Posterior vena cava (tissue), 2 donors: ENCODE data around the gene E2F2. TPM values are rescaled to one million over a fixed set of nuclear protein-coding genes. Genes with fewer than 3 reads are reported as not detected.
"Not testable (repeated sequence)": the region's sequence is repeated elsewhere in the genome, so short reads cannot be mapped to it uniquely, and the experiment has no call there.

ENCODE experiments used
- DNase-seq: peaks from one replicate; pipeline ENCODE4 v3.0.0-alpha.2; 2020; ENCODE audit warnings: low spot score
- intact Hi-C, 2 donors: fragments of 100-400 bp; cut with DNase I; formaldehyde crosslinking; loops; one replicate each; pipeline versions ENCODE4 v1.14.1 to v1.14.2; 2022 to 2023
- total RNA-seq, 2 donors: library from RNA; stranded (reverse); fragmentation: NEBNext Ultra II Directional; extraction: Animal tissue kit (Norgen Biotek cat#: 25700); gene quantifications; one replicate each; pipeline ENCODE4 v1.2.1, GENCODE V29; 2021
- donor health status: DM: yes; HTN: yes; CAD: no.
- donor health status: DM: yes; HTN: yes; CAD: no.

The E2F2 gene
- total RNA-seq, 2 donors from 2014 or later: 0.24 to 0.46 TPM

DNA sequence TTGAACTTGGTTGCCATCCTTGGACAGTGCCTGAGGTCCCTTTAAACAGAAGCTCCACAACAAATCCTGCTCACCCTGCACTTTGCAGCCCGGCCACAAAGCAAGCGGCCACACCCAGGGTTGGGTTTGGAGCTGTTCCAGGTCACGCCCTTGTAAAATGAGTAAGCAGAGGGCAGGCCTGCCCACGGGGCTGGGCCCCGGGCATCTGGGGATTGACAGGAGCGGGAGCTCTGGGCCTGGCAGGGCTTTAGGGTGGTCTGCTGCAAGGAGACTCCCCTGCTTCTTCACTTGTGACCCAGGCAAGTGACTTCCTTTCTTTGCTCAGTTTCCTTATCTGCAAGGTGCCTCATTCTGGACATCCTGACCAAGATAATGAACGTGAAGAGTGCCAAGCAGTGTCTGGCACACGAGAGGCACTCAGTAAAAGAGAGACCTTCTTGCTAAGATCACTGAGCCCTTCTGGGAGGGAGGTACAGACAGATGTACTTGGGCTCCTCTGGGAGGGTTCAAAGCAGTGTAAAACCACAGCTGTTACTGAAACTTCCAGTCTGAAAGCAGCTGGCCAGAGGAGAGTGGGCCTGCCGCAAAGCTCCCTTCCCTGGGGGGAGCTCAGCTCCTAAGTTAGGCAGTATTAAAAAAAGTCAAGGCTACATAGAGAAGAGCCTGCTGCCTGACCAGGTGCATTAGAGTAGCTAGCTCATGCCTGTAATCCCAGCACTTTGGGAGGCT lies 2.6 kb downstream of the E2F2 start:
- peak; percentile 96 for DNase-seq
- intact Hi-C loops: no loop called here

DNA sequence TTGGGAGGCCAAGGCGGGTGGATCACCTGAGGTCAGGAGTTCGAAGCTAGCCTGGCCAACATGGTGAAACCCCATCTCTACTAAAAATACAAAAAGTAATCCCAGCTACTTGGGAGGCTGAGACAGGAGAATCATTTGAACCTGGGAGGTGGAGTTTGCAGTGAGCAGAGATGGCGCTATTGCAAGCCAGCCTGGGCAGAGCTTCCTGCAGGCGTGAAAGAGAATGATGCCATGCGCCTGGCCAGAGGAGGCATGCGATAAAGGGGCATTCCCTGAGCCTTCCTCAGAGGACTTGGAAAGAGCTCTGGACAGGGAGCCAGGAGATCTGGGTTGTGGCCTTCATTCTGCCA lies 3.2 kb downstream of the E2F2 start:
- intact Hi-C loops: no loop called here
- no peak for DNase-seq

DNA sequence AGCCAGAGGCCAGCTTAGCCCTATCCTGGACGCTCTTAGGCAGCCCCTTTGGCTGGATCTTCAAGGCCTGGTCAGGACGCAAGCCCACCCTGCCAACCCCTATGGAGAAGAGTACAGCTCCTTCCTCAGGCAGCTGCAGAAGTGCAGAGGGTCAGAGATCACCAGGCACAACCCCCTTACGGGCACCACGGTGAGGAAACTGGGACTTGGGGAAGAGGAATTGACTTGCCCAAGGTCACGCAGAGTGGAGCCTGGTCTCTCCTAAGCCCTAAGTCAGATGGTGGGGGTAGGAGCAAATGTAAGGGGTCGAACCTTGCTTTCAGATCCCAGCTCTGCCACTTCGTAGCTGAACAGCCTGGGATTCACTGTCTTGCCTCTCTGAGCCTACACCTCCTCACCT lies 3.7 kb downstream of the E2F2 start:
- no peak for DNase-seq
- intact Hi-C loops: no loop called here

DNA sequence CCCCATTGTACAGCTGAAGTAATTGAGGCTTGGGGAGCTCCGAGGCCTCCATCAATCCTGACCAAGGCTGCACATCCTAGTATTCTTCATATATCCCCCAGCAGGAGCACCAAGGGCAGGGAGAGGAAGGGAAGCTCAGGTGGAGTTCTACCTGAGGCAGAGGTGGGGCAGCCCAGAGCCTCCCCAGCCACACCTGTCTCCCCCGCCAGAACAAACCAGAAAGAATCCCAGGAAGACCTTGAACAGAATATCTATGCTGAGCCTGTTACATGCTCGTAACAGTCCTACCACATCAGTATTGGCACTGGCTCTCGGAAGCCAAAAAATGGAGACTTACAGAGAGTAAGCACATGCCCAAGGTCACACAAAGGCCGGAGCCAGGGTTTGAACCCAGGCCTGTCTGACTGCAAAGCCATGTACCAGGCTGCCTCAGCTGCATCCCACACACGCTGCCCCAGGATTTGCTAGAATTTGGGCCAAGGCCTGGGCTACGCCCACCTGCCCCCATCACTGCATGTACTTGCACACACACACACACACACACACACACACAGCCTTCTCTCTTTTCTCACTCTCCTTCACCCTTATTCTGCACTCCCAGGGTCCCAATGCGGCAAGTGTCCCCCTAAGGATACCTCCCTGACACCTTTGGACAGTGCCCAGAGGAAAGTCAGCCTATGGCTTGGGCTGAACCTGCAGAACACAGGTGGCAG lies 4.5 kb downstream of the E2F2 start:
- intact Hi-C loops: no loop called here
- DNase-seq: no peak

DNA sequence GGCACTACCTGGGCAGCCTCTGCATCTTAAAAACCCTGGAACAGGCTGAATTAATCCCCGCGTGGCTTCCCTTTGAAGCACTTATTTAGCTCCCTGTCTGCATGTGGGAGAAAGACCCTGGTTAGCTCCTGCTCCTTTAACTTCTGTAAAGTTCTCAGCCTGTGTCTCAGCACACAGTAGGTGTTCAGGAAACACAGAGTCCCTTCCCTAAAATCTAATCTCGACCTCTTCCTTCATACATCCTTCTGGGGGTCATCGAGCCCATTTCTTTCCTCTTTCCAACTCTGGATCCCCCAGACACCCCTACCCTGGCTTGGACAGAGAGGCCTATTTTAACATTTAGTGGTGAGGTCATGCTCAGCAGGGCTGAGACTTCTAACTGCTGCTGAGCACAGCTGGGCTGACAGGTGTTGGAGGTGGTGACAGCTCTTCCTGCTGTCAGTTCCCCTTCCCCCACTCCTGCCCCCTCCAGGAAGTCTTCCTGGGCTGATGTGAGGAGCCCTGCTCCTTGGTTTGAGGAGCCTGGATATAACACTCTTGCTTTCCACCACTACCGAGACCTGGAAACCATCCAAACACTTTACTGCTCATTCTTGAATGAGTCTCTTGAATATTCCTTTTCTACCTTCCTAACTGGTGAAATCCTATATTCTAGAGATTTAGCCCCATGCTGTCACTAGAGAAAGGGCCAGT lies 5.3 kb downstream of the E2F2 start:
- no peak for DNase-seq
- intact Hi-C loops: no loop called here

DNA sequence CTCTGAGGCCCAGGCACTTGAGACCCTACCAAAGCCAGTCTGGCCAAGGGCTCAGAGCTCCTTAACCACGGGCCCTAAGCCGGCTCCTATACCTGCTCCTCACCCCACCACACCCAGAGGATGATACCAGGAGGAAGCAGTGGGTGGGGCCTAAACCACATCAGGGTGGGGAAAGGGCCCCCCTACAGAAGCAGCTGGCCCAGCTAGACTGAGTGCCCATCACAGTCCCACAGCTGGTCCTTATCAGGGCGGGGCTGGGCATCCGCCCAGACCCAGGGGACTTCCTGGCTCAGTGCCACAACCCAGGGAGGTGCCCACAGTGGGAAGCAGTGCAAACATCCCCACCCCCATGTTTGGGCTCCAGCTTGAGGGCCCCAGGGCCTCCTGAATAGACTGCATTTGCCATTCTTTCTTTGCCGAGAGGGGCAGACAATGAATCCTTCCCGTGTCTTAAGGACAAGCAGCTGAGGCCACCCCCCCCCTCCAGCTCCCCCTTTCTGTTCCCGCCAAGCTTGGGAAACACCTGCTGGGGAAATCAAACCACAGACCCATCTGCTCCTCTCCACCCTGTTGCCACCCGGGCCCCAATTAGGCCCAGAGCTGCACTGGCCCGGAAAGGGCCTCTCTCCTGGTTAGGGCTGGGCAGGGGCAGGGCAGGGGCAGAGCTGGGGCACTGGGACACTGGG lies 6.2 kb downstream of the E2F2 start:
- no peak for DNase-seq
- intact Hi-C loops: no loop called here

DNA sequence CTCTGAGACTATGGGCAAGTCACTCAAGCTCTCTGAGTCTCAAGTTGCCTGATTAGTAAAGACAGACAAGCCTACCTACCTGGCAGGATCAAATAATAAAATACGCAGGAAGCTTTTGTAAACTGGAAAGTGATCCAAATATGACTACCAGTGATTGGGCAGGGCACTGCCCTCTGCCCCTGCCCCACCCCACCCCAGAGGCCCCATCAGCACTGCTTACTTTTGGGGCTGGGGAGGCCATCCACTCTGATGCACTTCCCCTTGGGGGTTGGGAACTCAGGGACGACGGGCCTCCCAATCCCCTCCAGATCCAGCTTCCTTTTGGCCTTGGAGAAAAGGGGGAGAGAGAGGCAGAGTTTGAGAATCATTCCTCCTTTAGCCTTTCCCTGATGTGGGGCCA lies 6.9 kb downstream of the E2F2 start:
- intact Hi-C loops: no loop called here
- DNase-seq: no peak

DNA sequence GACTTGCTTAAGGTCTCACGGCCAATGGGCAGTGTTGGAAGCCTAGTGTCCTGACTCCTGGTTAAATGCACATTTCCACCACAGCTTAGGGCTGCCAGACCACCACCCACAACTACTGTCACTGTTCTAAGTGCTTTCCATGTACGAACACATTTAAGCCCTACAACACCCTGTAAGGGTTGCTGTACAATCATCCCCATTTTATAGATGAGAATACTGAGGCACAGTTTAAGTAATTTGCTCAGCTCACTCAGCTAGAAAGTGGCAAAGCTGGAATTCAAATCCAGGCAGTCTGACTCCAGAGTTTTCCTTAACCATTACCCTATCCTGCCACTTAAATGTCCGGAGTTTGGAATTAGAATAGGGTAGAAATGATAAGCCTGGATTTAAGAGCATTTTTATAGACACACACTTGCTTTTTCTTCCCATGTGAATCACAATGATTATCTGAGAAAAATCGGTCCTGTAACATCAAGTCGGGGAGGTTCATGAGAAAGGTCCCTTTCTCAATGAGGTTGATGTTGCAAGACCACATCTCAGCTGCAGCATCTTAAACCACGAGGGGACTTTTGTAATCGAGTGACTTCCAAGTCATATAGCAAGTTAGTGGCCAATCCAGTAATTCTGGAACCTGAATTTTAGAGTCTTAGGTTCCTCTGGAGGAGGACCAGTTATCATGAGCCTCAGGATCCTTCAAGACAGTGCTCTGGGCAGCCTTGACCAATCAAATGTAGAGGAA lies 8.6 kb downstream of the E2F2 start:
- DNase-seq: no peak
- intact Hi-C loops: no loop called here

DNA sequence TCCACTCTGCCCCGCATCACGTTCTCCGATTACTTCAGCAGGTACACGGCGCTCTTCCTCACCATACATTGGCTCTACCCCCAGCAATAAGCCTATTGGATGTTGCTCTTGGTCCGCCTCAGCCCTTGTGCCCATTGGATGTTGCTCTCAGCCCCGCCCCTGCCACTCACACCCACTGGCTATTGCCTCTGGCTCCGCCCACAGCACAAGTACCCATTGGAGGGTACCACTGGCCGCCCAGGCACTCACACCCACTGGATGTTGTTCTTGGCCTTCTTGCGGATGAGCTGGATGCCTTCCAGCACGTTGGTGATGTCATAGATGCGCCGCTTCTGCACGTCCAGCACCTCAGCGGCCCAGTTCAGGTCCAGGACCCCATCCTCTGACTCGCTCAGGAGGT lies 9.4 kb downstream of the E2F2 start:
- DNase-seq: no peak
- intact Hi-C loops: no loop called here

DNA sequence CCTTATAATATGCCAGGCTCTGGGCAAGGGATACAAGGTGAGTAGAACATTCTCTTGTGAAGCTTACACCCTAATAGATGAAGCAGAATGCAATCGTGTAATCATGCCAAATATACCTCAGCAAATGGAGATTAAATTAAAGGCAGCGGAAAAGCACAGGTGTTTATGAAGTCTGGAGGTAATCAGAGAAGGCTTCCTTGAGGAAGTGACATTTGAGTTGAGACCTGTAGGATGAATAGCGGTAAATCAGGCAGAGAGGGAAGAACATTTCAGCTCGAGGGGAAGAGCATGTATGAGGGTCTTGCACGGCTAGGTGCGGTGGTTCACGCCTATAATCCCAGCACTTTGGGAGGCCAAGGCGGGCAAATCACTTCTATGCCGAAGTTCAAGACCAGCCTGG lies 13.5 kb downstream of the E2F2 start:
- no peak for DNase-seq
- intact Hi-C loops: no loop called here

DNA sequence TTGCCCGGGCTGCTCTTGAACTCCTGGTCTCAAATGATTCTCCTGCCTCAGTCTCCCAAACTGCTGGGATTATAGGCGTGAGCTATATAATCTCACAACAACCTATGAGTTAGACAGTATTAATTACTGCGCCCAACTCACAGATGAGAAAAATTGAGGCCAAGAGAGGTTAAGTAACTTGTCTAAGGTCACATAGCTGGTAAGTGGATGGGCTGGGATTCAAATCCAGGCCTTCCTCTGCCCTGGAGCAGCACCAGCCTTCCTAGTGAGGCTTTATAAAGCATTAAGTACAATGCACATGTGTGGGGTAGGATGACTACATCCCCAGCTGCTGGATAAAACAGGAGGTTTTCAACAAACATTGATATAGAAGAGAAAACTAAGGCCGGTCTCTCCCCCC lies 15.1 kb downstream of the E2F2 start:
- no peak for DNase-seq
- intact Hi-C loops: no loop called here

DNA sequence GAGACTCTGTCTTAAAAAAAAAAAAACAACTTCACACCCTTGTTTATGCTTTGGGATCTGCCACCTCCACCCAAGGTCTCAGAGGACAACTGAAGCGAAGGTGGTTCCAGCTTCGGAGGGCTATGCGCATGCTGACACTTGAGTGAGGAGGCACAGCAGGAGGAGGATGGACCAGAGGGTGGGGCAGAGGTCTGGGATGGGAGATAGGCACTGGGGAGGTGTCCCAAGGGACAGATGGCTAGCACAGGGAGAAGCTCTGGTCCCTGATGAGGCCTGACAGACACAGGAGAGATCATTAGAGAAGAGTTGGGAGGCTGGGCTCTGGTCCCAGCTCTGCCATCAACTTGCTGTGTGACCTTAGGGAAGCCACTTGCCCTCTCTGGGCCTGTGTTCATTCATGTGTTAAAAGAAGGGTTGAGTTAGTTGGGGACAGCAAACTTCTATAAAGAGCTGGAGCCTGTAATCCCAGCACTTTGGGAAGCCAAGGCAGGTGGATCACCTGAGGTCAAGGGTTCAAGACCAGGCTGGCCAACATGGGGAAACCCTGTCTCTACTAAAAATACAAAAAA lies 16.8 kb downstream of the E2F2 start:
- no peak for DNase-seq
- intact Hi-C loops: no loop called here

DNA sequence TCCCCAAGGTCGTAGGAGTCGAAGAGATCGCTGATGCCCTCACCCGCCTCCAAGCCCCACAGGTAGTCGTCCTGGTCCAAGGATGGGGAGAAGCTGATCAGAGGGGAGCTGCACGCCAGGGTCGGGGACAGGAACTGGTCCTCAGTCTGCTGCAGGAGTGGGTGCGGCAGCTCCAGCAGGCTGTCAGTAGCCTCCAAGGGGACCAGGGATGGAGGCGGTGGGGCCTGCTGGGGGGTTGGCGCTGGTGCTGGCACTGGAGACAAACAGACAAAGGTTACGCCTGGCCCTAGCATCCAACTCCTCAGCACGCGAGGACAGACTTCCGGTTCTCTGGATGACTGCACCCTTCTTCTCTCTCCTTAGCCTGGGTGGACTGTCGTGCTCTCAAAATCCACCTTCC lies 21.1 kb downstream of the E2F2 start:
- DNase-seq: no peak
- intact Hi-C loops: no loop called here

DNA sequence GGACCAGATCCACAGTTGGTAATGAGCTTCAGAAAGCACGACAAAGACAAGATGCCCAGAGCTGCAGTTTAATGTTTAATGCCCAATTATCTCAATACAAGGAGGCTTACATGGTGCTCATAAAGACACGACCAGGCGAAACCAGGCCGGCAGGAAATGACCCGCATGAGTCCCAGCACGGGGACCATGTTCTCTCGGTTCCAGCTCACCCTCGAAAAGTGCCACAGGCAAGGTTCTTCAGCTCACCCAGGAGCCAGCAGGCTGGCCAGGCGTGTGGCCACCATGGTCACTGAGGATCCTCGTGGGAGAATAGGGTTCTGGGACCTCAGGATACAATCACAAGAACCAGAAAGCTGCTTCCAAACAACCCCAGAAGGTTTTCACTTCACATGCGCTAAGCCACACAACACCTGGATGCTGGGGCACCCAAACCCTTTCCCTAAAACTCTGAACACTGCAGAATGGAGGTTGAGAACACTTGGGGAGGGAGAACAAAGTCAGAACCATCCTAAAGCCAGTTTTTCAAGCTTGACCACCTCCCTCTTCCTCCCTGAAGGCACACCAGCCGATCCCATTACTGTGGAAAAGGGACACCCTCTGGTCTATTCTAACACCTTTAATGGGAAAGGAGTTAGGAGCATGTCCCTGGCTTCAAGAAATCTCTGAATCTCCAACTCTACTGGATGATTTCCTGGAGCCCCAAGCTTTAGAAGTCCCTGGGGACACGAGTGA lies 24.5 kb downstream of the E2F2 start:
- intact Hi-C loops: no loop called here
- DNase-seq: no peak

DNA sequence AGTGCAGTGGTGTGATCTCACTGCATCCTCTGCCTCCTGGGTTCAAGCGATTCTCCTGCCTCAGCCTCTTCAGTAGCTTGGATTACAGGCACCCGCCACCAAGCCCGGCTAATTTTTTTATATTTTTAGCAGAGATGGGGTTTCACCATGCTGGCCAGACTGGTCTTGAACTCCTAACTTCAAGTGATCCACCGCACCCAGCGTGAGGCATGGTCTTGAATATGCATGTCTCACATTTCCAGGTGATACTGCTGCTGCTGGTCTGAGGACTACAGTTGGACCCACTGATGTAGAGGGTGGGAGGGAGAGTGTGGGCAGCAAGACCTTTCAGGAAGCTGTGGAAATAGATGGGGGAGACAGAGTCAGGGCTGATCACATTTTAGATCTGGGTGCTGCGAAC lies 25.2 kb downstream of the E2F2 start:
- intact Hi-C loops: no loop called here
- no peak for DNase-seq

DNA sequence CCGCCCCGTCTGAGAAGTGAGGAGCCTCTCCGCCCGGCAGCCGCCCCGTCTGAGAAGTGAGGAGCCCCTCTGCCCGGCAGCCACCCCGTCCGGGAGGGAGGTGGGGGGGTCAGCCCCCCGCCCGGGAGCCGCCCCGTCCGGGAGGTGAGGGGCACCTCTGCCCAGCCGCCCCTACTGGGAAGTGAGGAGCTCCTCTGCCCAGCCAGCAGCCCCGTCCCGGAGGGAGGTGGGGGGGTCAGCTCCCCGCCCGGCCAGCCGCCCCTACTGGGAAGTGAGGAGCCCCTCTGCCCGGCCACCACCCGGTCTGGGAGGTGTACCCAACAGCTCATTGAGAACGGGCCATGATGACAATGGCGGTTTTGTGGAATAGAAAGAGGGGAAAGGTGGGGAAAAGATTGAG lies 26.9 kb downstream of the E2F2 start:
- intact Hi-C loops, DNase-seq: not testable (repeated sequence)

DNA sequence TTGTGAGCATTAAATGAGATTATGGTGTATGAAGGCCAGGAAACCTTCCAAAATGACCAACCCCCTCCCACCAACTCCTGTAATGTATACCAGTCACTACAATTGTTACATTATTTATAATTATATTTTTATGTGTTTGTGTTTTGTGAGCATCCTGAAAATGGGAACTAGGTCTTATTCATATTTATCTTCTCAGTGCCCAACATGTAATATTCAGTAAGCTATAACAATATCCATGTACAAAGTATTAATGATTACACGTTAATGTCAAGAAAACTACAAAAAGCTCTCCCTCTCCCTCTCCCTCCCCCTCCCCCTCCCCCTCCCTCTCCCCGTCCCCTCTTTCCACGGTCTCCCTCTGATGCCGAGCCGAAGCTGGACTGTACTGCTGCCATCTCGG lies 28.1 kb downstream of the E2F2 start:
- intact Hi-C loops: no loop called here
- no peak for DNase-seq

DNA sequence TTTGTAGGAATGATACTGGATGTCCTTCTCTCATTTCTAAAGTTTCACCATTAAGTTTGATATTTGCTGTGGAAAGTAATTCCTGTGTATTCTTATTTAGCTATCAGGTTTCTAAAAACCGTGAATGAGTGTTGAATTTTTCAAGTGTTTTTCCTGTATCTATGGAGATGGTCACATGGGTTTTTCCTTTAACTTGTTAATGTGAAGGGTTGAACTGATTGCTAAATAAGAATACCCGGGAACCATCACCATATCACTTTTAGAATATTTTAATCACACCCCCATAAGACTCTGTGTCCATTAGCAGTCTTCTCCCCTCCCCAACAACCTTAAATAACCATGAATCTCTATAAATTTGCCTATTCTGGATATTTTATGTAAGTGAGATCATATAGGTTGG lies 30.6 kb downstream of the E2F2 start:
- intact Hi-C loops: no loop called here

More for the DNA sequence above, 30.6 kb downstream of the E2F2 start:
- DNase-seq: no peak
